ENCODE data around the gene RNF13.
"Not testable (repeated sequence)": the region's sequence is repeated elsewhere in the genome, so short reads cannot be mapped to it uniquely, and the experiment has no call there.

Gene RNF13

DNA sequence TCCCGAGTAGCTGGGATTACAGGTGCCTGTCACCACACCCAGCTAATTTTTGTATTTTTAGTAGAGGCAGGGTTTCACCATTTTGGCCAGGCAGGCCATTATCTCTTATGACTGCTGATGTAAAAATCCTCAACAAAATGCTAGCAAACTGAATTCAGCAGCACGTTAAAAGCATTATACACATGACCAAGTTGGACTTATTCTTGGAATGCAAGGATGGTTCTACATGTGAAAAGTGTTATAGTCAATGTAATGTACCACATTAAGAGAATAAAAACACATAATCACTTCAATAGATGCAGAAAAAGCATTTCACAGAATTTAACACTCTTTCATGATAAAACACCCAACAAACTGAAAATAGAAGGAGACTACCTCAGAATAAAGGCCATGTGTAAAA lies 20.2 kb downstream of the RNF13 start:
- H4K8ac ChIP-seq (ENCODE audit: low read depth, low read length): no peak overlapping the region

DNA sequence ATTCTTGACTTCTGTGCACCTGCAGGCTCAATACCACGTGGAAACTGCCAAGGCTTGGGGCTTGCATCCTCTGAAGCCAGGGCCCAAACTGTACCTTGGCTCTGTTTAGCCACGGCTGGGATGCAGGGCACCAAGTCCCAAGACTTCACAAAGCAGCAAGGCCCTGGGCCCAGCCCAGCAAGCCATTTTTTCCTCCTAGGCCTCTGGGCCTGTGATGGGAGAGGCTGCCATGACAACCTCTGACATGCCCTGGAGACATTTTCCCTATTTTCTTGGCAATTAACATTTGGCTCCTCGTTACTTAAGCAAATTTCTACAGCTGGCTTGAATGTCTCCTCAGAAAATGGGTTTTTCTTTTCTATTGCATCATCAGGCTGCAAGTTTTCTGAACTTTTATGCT lies 25.5 kb downstream of the RNF13 start:
- not testable (repeated sequence) for H3K4me2 ChIP-seq (ENCODE audit: low read length); H2AFZ ChIP-seq (ENCODE audit: insufficient read depth, low read length, poor library complexity); H4K12ac ChIP-seq (ENCODE audit: low read depth, low read length); H4K8ac ChIP-seq (ENCODE audit: low read depth, low read length); H4K91ac ChIP-seq (ENCODE audit: low read depth, low read length); H3K79me2 ChIP-seq (ENCODE audit: control insufficient read depth, insufficient read depth, low read length, poor library complexity); H3K23ac ChIP-seq (ENCODE audit: low read length); H2BK5ac ChIP-seq (ENCODE audit: low read depth, low read length, poor library complexity); H3K27ac ChIP-seq (ENCODE audit: low read depth, low read length); H2BK120ac ChIP-seq (ENCODE audit: insufficient read depth, low read length, poor library complexity); H3K14ac ChIP-seq (ENCODE audit: low read length); H3K4me1 ChIP-seq (ENCODE audit: control insufficient read depth in 1 of 2, insufficient read depth in 2 of 2, low read length in 2 of 2); H3K4me3 ChIP-seq (ENCODE audit: low read depth, low read length); DNase-seq; H3K27me3 ChIP-seq (ENCODE audit: insufficient read depth, low read length); H3K36me3 ChIP-seq (ENCODE audit: control insufficient read depth in 1 of 2, insufficient read depth in 2 of 2, low read length in 2 of 2); H3K4ac ChIP-seq (ENCODE audit: low read depth, low read length); H3K79me1 ChIP-seq (ENCODE audit: low read length); H2AK5ac ChIP-seq (ENCODE audit: low read length); H3K9me3 ChIP-seq (ENCODE audit: insufficient read depth, low read depth, low read length); H2BK12ac ChIP-seq (ENCODE audit: low read length); H3K18ac ChIP-seq (ENCODE audit: low read length); H3K9ac ChIP-seq (ENCODE audit: low read length)
- no CpG with 5 or more reads among the region's 3 CpGs for WGBS (ENCODE audit: extremely low coverage, insufficient coverage, insufficient read length)

More for the DNA sequence above, 20.2 kb downstream of the RNF13 start:
- no peak overlapping the region for H3K4ac ChIP-seq (ENCODE audit: low read depth, low read length)
- DNase-seq: no peak
- H3K23ac ChIP-seq (ENCODE audit: low read length): no peak overlapping the region
- no peak overlapping the region for H2BK120ac ChIP-seq (ENCODE audit: insufficient read depth, low read length, poor library complexity)
- no peaks in the 10 kb centered on the region for H3K79me2 ChIP-seq (ENCODE audit: control insufficient read depth, insufficient read depth, low read length, poor library complexity)
- H3K4me3 ChIP-seq (ENCODE audit: low read depth, low read length): no peak overlapping the region
- H2BK5ac ChIP-seq (ENCODE audit: low read depth, low read length, poor library complexity): no peak overlapping the region
- no peaks in the 10 kb centered on the region for H3K27me3 ChIP-seq (ENCODE audit: insufficient read depth, low read length)
- no CpG with 5 or more reads among the region's 2 CpGs for WGBS (ENCODE audit: extremely low coverage, insufficient coverage, insufficient read length)
- H3K18ac ChIP-seq (ENCODE audit: low read length): no peak overlapping the region
- H3K9ac ChIP-seq (ENCODE audit: low read length): no peak overlapping the region
- H3K4me1 ChIP-seq (ENCODE audit: control insufficient read depth in 1 of 2, insufficient read depth in 2 of 2, low read length in 2 of 2): no peaks in the 10 kb centered on the region
- H2BK12ac ChIP-seq (ENCODE audit: low read length): no peak overlapping the region
- no peak overlapping the region for H3K4me2 ChIP-seq (ENCODE audit: low read length)
- peaks cover 10% of the 10 kb centered on the region for H3K9me3 ChIP-seq (ENCODE audit: insufficient read depth, low read depth, low read length)
- no peak overlapping the region for H2AFZ ChIP-seq (ENCODE audit: insufficient read depth, low read length, poor library complexity)
- no peak overlapping the region for H3K27ac ChIP-seq (ENCODE audit: low read depth, low read length)
- no peaks in the 10 kb centered on the region for H3K79me1 ChIP-seq (ENCODE audit: low read length)
- H4K91ac ChIP-seq (ENCODE audit: low read depth, low read length): no peak overlapping the region
- H3K36me3 ChIP-seq (ENCODE audit: control insufficient read depth in 1 of 2, insufficient read depth in 2 of 2, low read length in 2 of 2): peaks cover 3 to 4% of the 10 kb centered on the region in 2 experiments
- H3K14ac ChIP-seq (ENCODE audit: low read length): no peak overlapping the region
- no peak overlapping the region for H2AK5ac ChIP-seq (ENCODE audit: low read length)
- no peak overlapping the region for H4K12ac ChIP-seq (ENCODE audit: low read depth, low read length)

DNA sequence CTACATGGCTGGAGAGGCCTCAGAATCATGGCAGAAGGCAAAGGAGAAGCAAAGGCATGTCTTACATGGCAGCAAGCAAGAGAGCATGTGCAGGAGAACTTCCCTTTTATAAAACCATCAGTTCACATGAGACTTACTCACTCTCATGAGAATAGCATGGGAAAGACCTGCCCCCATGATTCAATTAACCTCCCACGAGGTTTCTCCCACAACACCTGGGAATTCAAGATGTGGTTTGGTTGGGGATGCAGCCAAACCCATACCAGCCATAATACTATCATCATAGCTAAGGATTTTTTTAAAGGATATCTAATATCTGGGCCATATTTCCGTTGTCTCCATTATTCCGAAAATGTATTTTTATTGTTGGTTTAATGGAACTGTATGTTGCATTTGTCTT lies 26.5 kb downstream of the RNF13 start:
- no CpG with 5 or more reads among the region's 3 CpGs for WGBS (ENCODE audit: extremely low coverage, insufficient coverage, insufficient read length)
- not testable (repeated sequence) for H2BK120ac ChIP-seq (ENCODE audit: insufficient read depth, low read length, poor library complexity); H3K79me1 ChIP-seq (ENCODE audit: low read length); H2AFZ ChIP-seq (ENCODE audit: insufficient read depth, low read length, poor library complexity); H2BK12ac ChIP-seq (ENCODE audit: low read length); H2AK5ac ChIP-seq (ENCODE audit: low read length); H3K36me3 ChIP-seq (ENCODE audit: control insufficient read depth in 1 of 2, insufficient read depth in 2 of 2, low read length in 2 of 2); H4K12ac ChIP-seq (ENCODE audit: low read depth, low read length); H3K23ac ChIP-seq (ENCODE audit: low read length); H3K27ac ChIP-seq (ENCODE audit: low read depth, low read length); H3K4me1 ChIP-seq (ENCODE audit: control insufficient read depth in 1 of 2, insufficient read depth in 2 of 2, low read length in 2 of 2); H3K9me3 ChIP-seq (ENCODE audit: insufficient read depth, low read depth, low read length); H3K9ac ChIP-seq (ENCODE audit: low read length); H3K18ac ChIP-seq (ENCODE audit: low read length); H2BK5ac ChIP-seq (ENCODE audit: low read depth, low read length, poor library complexity); H3K4me2 ChIP-seq (ENCODE audit: low read length); H3K79me2 ChIP-seq (ENCODE audit: control insufficient read depth, insufficient read depth, low read length, poor library complexity); H3K27me3 ChIP-seq (ENCODE audit: insufficient read depth, low read length); H3K4ac ChIP-seq (ENCODE audit: low read depth, low read length); H4K91ac ChIP-seq (ENCODE audit: low read depth, low read length); H3K4me3 ChIP-seq (ENCODE audit: low read depth, low read length); H3K14ac ChIP-seq (ENCODE audit: low read length); DNase-seq; H4K8ac ChIP-seq (ENCODE audit: low read depth, low read length)

GRCh38 chr3:149839896-149840295 lies 26.9 kb downstream of the RNF13 start:
- H3K4me3 ChIP-seq (ENCODE audit: low read depth, low read length): no peak overlapping the region
- no CpG with 5 or more reads among the region's 3 CpGs for WGBS (ENCODE audit: extremely low coverage, insufficient coverage, insufficient read length)
- H3K27ac ChIP-seq (ENCODE audit: low read depth, low read length): no peak overlapping the region
- H3K79me2 ChIP-seq (ENCODE audit: control insufficient read depth, insufficient read depth, low read length, poor library complexity): no peaks in the 10 kb centered on the region
- no peaks in the 10 kb centered on the region for H3K4me1 ChIP-seq (ENCODE audit: control insufficient read depth in 1 of 2, insufficient read depth in 2 of 2, low read length in 2 of 2)
- H2AFZ ChIP-seq (ENCODE audit: insufficient read depth, low read length, poor library complexity): no peak overlapping the region
- no peak overlapping the region for H3K23ac ChIP-seq (ENCODE audit: low read length)
- no peak overlapping the region for H3K18ac ChIP-seq (ENCODE audit: low read length)
- H2AK5ac ChIP-seq (ENCODE audit: low read length): no peak overlapping the region
- H4K12ac ChIP-seq (ENCODE audit: low read depth, low read length): no peak overlapping the region
- no peak overlapping the region for H2BK12ac ChIP-seq (ENCODE audit: low read length)
- no peak overlapping the region for H4K91ac ChIP-seq (ENCODE audit: low read depth, low read length)
- H3K9me3 ChIP-seq (ENCODE audit: insufficient read depth, low read depth, low read length): peaks cover 6% of the 10 kb centered on the region
- no peaks in the 10 kb centered on the region for H3K27me3 ChIP-seq (ENCODE audit: insufficient read depth, low read length)
- H3K4me2 ChIP-seq (ENCODE audit: low read length): no peak overlapping the region
- no peak overlapping the region for H3K14ac ChIP-seq (ENCODE audit: low read length)
- DNase-seq: no peak
- H3K4ac ChIP-seq (ENCODE audit: low read depth, low read length): no peak overlapping the region
- peaks cover 4% of the 10 kb centered on the region in 2 experiments for H3K36me3 ChIP-seq (ENCODE audit: control insufficient read depth in 1 of 2, insufficient read depth in 2 of 2, low read length in 2 of 2)
- no peak overlapping the region for H2BK5ac ChIP-seq (ENCODE audit: low read depth, low read length, poor library complexity)
- no peak overlapping the region for H4K8ac ChIP-seq (ENCODE audit: low read depth, low read length)
- H3K79me1 ChIP-seq (ENCODE audit: low read length): no peaks in the 10 kb centered on the region
- H2BK120ac ChIP-seq (ENCODE audit: insufficient read depth, low read length, poor library complexity): no peak overlapping the region
- no peak overlapping the region for H3K9ac ChIP-seq (ENCODE audit: low read length)

Measured in trophoblast cell (in vitro differentiated cells and primary cell).